HG02840 (cell line): ENCODE measurements around the gene DRD5.

Source experiments
- ATAC-seq: cut with Tn5 transposase; IDR thresholded peaks from one replicate; pipeline ENCODE4 v1.9.1; 2021; ENCODE audit warnings: mild to moderate bottlenecking, moderate library complexity, moderate number of reproducible peaks; ENCODE audit not compliant: unreplicated experiment, low FRiP score

The DRD5 gene

GRCh38 chr4:9812501-9813340 is 31.3 kb downstream of the DRD5 start:
- no peak for ATAC-seq

- no peak for ATAC-seq
Measured at GRCh38 chr4:9816285-9816684, 34.9 kb downstream of the DRD5 start.

GRCh38 chr4:9820343-9820742 is 38.9 kb downstream of the DRD5 start:
- ATAC-seq: no peak

GRCh38 chr4:9825049-9825448 is 43.6 kb downstream of the DRD5 start:
- no peak for ATAC-seq

GRCh38 chr4:9826551-9826950 is 45.1 kb downstream of the DRD5 start:
- ATAC-seq: no peak

- no peak for ATAC-seq
Measured at GRCh38 chr4:9832640-9833039, 51.2 kb downstream of the DRD5 start.

- ATAC-seq: no peak
Measured at GRCh38 chr4:9833421-9833820, 52.0 kb downstream of the DRD5 start.
